Measurements from ENCODE around the gene KCNQ1. TPM values are rescaled to one million over a fixed set of nuclear protein-coding genes. Genes with fewer than 3 reads are reported as not detected.

Gene KCNQ1
- total and polyA plus RNA-seq, 9 of the 15 experiments (the other 6 are each of a cell fraction or from before 2014, with no cell fraction given): 0.44 TPM; not detected in 8

DNA sequence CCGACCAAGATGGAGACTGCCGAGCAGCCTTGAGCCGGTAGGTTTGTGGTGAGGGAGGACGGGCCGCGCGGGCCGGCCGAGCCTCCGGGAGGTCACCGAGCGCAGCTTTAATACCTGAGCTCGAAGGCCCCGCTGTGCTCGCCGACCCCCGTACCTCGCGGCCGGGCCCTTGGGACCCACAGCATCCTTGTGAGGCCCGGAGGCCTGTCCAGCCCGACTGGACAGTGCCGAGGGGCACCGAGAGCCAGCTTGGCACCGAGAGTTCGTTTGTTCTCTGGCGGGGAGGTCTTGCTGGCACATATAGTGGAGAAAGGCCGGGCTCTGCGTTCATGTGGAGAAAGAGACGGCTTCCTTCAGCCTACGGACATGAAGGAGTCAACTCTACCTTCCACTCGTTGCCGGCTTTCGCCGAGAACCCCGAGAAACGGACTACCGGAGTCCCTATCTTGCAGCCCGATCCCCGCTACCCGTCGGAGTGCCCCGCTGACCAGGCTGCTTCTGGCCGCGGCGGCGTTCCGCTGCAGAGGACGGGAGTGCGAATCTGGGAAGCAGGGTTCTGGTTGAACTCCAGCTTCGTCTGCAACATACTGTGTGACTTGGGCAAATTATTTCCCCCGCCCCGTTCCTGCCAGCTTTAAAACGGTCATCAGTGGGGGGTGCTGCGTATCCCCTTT, 43.9 kb upstream of the KCNQ1 start (continued):
- TF ChIP-seq RBM14 (IDR thresholded peaks at IDR 0.05; ENCODE audit: borderline replicate concordance, insufficient read depth, low read depth, low read length): 0 out of 2 replicates have a peak, but pooled peaks have one; percentile 24
- TF ChIP-seq, protein P1, sequence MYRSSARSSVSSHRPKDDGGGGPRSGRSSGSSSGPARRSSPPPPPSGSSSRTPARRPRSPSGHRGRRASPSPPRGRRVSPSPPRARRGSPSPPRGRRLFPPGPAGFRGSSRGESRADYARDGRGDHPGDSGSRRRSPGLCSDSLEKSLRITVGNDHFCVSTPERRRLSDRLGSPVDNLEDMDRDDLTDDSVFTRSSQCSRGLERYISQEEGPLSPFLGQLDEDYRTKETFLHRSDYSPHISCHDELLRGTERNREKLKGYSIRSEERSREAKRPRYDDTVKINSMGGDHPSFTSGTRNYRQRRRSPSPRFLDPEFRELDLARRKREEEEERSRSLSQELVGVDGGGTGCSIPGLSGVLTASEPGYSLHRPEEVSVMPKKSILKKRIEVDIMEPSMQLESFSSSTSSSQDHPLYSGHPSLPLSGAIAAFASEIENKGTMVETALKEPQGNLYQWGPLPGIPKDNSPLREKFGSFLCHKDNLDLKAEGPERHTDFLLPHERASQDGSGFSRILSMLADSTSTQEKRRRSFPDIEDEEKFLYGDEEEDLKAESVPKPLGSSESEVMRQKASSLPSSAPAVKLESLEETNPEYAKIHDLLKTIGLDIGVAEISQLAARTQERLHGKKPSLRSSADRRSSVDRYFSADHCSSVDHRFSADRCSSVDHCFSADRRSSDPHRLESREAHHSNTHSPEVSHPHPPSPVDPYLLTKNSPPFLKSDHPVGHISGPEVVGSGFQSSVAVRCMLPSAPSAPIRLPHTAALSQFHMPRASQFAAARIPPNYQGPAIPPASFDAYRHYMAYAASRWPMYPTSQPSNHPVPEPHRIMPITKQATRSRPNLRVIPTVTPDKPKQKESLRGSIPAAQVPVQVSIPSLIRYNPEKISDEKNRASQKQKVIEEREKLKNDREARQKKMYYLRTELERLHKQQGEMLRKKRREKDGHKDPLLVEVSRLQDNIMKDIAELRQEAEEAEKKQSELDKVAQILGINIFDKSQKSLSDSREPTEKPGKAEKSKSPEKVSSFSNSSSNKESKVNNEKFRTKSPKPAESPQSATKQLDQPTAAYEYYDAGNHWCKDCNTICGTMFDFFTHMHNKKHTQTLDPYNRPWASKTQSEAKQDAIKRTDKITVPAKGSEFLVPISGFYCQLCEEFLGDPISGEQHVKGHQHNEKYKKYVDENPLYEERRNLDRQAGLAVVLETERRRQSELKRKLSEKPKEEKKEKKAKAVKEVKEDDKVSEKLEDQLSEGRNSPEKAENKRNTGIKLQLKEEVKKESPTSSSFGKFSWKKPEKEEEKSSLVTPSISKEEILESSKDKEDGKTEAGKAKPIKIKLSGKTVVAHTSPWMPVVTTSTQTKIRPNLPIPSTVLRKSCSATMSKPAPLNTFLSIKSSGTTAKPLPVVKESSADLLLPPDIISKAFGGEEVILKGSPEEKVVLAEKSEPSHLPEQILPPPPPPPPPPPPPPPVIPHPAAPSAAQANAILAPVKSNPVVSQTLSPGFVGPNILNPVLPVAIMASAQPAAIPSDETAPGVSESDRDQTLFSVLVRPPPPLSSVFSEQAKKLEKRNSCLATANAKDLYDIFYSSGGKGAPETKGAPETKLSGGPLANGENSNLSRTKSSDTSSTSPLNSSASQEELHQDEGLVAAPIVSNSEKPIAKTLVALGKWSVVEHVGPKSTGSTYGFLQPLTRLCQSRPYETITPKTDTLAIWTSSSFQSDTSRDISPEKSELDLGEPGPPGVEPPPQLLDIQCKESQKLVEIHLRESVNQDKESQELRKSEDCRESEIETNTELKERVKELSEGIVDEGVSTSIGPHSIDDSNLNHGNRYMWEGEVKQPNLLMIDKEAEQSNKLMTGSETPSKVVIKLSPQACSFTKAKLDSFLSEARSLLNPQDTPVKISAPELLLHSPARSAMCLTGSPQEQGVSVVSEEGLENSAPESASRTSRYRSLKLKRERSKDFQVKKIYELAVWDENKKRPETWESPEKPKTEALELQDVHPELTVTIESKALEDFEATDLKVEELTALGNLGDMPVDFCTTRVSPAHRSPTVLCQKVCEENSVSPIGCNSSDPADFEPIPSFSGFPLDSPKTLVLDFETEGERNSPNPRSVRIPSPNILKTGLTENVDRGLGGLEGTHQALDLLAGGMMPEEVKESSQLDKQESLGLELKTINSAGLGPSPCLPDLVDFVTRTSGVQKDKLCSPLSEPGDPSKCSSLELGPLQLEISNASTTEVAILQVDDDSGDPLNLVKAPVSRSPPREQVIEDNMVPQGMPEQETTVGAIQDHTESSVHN (IDR thresholded peaks at IDR 0.05; ENCODE audit: borderline replicate concordance in 1 of 2, low read depth in 1 of 2): no peak
- TF ChIP-seq, protein P2, sequence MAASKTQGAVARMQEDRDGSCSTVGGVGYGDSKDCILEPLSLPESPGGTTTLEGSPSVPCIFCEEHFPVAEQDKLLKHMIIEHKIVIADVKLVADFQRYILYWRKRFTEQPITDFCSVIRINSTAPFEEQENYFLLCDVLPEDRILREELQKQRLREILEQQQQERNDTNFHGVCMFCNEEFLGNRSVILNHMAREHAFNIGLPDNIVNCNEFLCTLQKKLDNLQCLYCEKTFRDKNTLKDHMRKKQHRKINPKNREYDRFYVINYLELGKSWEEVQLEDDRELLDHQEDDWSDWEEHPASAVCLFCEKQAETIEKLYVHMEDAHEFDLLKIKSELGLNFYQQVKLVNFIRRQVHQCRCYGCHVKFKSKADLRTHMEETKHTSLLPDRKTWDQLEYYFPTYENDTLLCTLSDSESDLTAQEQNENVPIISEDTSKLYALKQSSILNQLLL (CRISPR knock-in tag; IDR thresholded peaks at IDR 0.05; ENCODE audit: borderline replicate concordance): no peak
- TF ChIP-seq, protein P3, sequence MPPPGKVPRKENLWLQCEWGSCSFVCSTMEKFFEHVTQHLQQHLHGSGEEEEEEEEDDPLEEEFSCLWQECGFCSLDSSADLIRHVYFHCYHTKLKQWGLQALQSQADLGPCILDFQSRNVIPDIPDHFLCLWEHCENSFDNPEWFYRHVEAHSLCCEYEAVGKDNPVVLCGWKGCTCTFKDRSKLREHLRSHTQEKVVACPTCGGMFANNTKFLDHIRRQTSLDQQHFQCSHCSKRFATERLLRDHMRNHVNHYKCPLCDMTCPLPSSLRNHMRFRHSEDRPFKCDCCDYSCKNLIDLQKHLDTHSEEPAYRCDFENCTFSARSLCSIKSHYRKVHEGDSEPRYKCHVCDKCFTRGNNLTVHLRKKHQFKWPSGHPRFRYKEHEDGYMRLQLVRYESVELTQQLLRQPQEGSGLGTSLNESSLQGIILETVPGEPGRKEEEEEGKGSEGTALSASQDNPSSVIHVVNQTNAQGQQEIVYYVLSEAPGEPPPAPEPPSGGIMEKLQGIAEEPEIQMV (tag; conservative IDR thresholded peaks at IDR 0.05; ENCODE audit: low read depth): no peak
- TF ChIP-seq CCNT2 (IDR thresholded peaks at IDR 0.05; ENCODE audit: borderline replicate concordance, extremely low read depth, insufficient read length, low read depth, low read length): no peak
- TF ChIP-seq, protein P4, sequence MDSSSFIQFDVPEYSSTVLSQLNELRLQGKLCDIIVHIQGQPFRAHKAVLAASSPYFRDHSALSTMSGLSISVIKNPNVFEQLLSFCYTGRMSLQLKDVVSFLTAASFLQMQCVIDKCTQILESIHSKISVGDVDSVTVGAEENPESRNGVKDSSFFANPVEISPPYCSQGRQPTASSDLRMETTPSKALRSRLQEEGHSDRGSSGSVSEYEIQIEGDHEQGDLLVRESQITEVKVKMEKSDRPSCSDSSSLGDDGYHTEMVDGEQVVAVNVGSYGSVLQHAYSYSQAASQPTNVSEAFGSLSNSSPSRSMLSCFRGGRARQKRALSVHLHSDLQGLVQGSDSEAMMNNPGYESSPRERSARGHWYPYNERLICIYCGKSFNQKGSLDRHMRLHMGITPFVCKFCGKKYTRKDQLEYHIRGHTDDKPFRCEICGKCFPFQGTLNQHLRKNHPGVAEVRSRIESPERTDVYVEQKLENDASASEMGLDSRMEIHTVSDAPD (CRISPR knock-in tag; IDR thresholded peaks at IDR 0.05): no peak
- no peak for TF ChIP-seq TAF9B (IDR thresholded peaks at IDR 0.05; ENCODE audit: partially characterized antibody)
- no peak for TF ChIP-seq HNRNPL (IDR thresholded peaks at IDR 0.05; ENCODE audit: low read depth, low read length)
- TF ChIP-seq, protein P5, sequence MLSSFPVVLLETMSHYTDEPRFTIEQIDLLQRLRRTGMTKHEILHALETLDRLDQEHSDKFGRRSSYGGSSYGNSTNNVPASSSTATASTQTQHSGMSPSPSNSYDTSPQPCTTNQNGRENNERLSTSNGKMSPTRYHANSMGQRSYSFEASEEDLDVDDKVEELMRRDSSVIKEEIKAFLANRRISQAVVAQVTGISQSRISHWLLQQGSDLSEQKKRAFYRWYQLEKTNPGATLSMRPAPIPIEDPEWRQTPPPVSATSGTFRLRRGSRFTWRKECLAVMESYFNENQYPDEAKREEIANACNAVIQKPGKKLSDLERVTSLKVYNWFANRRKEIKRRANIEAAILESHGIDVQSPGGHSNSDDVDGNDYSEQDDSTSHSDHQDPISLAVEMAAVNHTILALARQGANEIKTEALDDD (IDR thresholded peaks at IDR 0.05): no peak
- no peak for TF ChIP-seq RFX7 (CRISPR knock-in tag; IDR thresholded peaks at IDR 0.05)
